C4-2B (cell line): ENCODE measurements around the gene CAMK1D.

Source experiments
- ZFX ChIP-seq: fragments of 450-650 bp; IDR thresholded peaks from 2 replicates; pipeline ENCODE4 v1.6.1; 2017
- TF ChIP-seq, protein P1 (sequence below): fragments of 450-650 bp; conservative IDR thresholded peaks from 2 replicates; pipeline ENCODE4 v1.5.1; 2017; ENCODE audit warnings: mild to moderate bottlenecking

GRCh38 chr10:12504628-12505027 lies 155.3 kb downstream of the CAMK1D start:
- TF ChIP-seq, protein P1, sequence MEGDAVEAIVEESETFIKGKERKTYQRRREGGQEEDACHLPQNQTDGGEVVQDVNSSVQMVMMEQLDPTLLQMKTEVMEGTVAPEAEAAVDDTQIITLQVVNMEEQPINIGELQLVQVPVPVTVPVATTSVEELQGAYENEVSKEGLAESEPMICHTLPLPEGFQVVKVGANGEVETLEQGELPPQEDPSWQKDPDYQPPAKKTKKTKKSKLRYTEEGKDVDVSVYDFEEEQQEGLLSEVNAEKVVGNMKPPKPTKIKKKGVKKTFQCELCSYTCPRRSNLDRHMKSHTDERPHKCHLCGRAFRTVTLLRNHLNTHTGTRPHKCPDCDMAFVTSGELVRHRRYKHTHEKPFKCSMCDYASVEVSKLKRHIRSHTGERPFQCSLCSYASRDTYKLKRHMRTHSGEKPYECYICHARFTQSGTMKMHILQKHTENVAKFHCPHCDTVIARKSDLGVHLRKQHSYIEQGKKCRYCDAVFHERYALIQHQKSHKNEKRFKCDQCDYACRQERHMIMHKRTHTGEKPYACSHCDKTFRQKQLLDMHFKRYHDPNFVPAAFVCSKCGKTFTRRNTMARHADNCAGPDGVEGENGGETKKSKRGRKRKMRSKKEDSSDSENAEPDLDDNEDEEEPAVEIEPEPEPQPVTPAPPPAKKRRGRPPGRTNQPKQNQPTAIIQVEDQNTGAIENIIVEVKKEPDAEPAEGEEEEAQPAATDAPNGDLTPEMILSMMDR: no peak
- TF ChIP-seq ZFX: no peak
